Measurements from ENCODE around the gene UBE3B.

GRCh38 chr12:109563291-109564284 is 86.2 kb downstream of the UBE3B start:
- TF ChIP-seq POLR2A (IDR thresholded peaks at IDR 0.05), result no peak
- no peak for TF ChIP-seq CTCF (IDR thresholded peaks at IDR 0.05)

Measured in stomach (tissue), 4 donors.